Activated CD4-positive, CD25-positive, alpha-beta regulatory T cell (primary cell): ENCODE measurements around the gene TXNDC11.
A peak's percentile ranks its signal among the peaks of the same experiment; 100 is the strongest.
"Not testable (repeated sequence)": the region's sequence is repeated elsewhere in the genome, so short reads cannot be mapped to it uniquely, and the experiment has no call there.

Experiments
- DNase-seq, 4 experiments: peaks; one replicate each; lab custom pipeline; 2025; lab: John Stamatoyannopoulos, UW

TXNDC11 gene

GRCh38 chr16:11742536-11743307 lies at the start of gene TXNDC11:
TXNDC11 (minus strand) TSS chr16:11742857; CDS start chr16:11742730, 127 bp downstream.
- peak; percentile 98 to 99 (median 98) for DNase-seq

GRCh38 chr16:11791144-11791828 lies 48.6 kb upstream of the TXNDC11 start:
- DNase-seq: no peak

GRCh38 chr16:11788914-11789313 lies 46.3 kb upstream of the TXNDC11 start:
- no peak for DNase-seq

GRCh38 chr16:11784980-11785599 lies 42.4 kb upstream of the TXNDC11 start:
- not testable (repeated sequence) for DNase-seq

GRCh38 chr16:11784381-11784780 lies 41.7 kb upstream of the TXNDC11 start:
- DNase-seq: not testable (repeated sequence)

GRCh38 chr16:11784038-11784369 lies 41.3 kb upstream of the TXNDC11 start:
- DNase-seq: no peak

- DNase-seq: peak in 3 of 4 experiments; percentile 4 to 17 (median 15)
Measured at GRCh38 chr16:11783319-11784037, 40.8 kb upstream of the TXNDC11 start.

GRCh38 chr16:11781773-11782172 lies 39.1 kb upstream of the TXNDC11 start:
- no peak for DNase-seq

GRCh38 chr16:11780991-11781680 lies 38.5 kb upstream of the TXNDC11 start:
- DNase-seq: no peak

- DNase-seq: no peak
Measured at GRCh38 chr16:11779074-11779473, 36.4 kb upstream of the TXNDC11 start.

- DNase-seq: no peak
Measured at GRCh38 chr16:11774065-11774626, 31.5 kb upstream of the TXNDC11 start.

GRCh38 chr16:11768849-11769248 lies 26.2 kb upstream of the TXNDC11 start:
- no peak for DNase-seq

- no peak for DNase-seq
Measured at GRCh38 chr16:11762431-11762830, 19.8 kb upstream of the TXNDC11 start.

GRCh38 chr16:11759997-11760396 lies 17.3 kb upstream of the TXNDC11 start:
- DNase-seq: no peak

- DNase-seq: no peak
Measured at GRCh38 chr16:11759163-11759834, 16.6 kb upstream of the TXNDC11 start.

GRCh38 chr16:11757671-11758545 lies 15.3 kb upstream of the TXNDC11 start:
- DNase-seq: no peak

GRCh38 chr16:11756248-11756647 lies 13.6 kb upstream of the TXNDC11 start:
- no peak for DNase-seq

GRCh38 chr16:11755022-11755760 lies 12.5 kb upstream of the TXNDC11 start:
- DNase-seq: no peak

- DNase-seq: no peak
Measured at GRCh38 chr16:11752856-11753255, 10.2 kb upstream of the TXNDC11 start.
